NT2/D1 (cell line): ENCODE measurements around the gene POGZ.

Experiments
- DNase-seq: peaks from one replicate; pipeline ENCODE4 v3.0.0-alpha.2; 2011; ENCODE audit warnings: low read depth, low spot score
- H3K27me3 ChIP-seq: 2 replicates; pipeline ENCODE4 v1.6.0; 2011; ENCODE audit warnings: mild to moderate bottlenecking; ENCODE audit not compliant: insufficient read length, insufficient read depth
- H3K36me3 ChIP-seq: 2 replicates; pipeline ENCODE4 v1.6.1; 2011; ENCODE audit warnings: mild to moderate bottlenecking, low read length, mixed read lengths; ENCODE audit not compliant: insufficient read depth, insufficient read length
- H3K4me1 ChIP-seq: 2 replicates; pipeline ENCODE4 v1.5.1; 2011; ENCODE audit not compliant: insufficient read depth, insufficient read length
- H3K4me3 ChIP-seq: 2 replicates; pipeline ENCODE4 v1.5.1; 2011; ENCODE audit warnings: low read depth; ENCODE audit not compliant: insufficient read length
- H3K9ac ChIP-seq: 2 replicates; pipeline ENCODE4 v1.6.0; 2011; ENCODE audit warnings: low read depth; ENCODE audit not compliant: insufficient read length
- H3K9me3 ChIP-seq: 2 replicates; pipeline ENCODE4 v1.5.1; 2011; ENCODE audit warnings: mild to moderate bottlenecking, low read length; ENCODE audit not compliant: insufficient read depth
- SUZ12 ChIP-seq: IDR thresholded peaks from 2 replicates; pipeline ENCODE4 v1.6.1; 2011; ENCODE audit not compliant: insufficient read length, insufficient read depth; ENCODE audit errors: extremely low read depth
- YY1 ChIP-seq: IDR thresholded peaks from 2 replicates; pipeline ENCODE4 v1.6.1; 2011; ENCODE audit not compliant: insufficient read length, insufficient read depth
- ZNF274 ChIP-seq: IDR thresholded peaks from 2 replicates; pipeline ENCODE4 v1.6.1; 2011; ENCODE audit warnings: mild to moderate bottlenecking, low read depth, low read length

Gene POGZ

DNA sequence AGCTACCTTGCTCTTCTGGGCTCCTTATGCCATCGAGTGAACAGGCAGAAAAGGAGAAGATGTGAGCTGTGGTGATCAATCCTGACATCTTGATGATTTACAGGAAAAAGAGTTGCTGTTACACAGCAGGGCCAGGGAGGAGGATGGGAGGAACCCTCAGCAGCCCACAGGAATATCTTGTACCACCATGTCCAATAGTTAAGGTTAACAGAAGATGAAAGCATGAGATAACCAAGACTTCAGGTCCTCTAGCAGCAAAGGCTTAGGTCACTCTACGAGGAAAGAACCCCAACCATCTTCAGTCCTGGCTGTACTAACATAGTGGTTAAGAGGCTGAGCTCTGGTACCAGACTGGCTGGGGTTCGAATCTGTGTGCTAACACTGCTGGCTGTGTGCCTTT, 74.7 kb downstream of the POGZ start:
- H3K9me3 ChIP-seq, result peaks cover 7% of the 10 kb centered on the region; the same call in 1 of the 2 replicates

DNA sequence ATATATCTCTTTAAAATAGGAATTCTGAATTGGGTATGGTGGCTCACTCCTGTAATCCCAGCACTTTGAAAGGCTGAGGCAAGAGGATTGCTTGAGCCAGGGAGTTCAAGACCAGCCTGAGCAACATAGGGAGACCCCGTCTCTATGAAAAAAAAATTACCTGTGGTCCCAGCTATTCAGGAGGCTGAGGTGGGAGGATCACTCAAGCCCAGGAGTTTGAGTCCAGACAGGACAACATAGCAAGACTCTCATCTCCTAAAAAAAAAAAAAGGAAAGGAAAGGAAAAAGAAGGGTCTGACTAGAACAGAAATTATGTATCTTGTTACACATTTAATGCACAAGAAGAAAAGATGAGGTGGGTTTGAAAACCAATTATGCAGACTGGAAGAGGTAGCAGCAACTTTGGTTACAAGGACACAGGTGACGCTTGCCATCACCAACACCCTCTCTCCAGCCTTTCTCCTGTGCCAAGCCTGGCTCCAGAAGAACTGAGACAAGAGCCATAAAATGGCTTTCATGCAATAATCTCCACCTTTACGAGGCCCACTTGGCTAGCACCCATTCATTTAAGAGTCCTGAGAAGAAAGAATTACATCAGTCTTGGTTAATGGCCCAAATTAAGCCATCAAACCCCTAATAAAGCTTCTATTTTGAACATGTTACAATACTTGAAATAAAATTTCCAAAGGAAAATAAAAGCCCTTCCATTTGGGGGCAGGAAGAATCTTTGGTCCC, 82.0 kb downstream of the POGZ start:
- TF ChIP-seq ZNF274, result no peak
- no peak for TF ChIP-seq YY1
- no peak for TF ChIP-seq SUZ12
- no peak overlapping the region for H3K9ac ChIP-seq

More for the DNA sequence above, 74.7 kb downstream of the POGZ start:
- no peaks in the 10 kb centered on the region for H3K36me3 ChIP-seq
- H3K4me3 ChIP-seq, result no peak overlapping the region
- no peak for TF ChIP-seq ZNF274
- no peak for TF ChIP-seq SUZ12
- no peak for TF ChIP-seq YY1
- no peak overlapping the region for H3K9ac ChIP-seq
- peaks cover 3% of the 10 kb centered on the region for H3K4me1 ChIP-seq
- DNase-seq, result no peak
- peaks cover 40% of the 10 kb centered on the region for H3K27me3 ChIP-seq

DNA sequence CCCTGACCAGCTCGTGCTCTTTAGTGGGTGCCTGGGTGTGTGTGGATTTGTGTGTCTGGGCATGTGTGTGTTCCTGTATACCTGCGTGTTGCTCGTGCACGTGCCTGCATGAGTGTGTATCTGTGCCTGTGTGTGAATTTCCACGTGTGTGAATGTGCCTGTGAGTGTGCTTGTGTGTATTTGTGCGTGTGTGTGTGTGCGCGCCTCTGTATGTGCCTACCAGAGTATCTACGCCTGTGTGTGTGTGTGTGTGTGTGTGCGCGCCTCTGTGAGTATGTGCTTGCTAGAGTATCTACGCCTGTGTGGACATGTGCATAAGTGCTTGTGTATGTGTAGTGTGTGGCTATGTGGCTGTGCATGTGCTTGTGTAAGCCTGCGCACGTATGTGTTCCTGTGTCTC, 86.1 kb downstream of the POGZ start:
- H3K9ac ChIP-seq, result no peak overlapping the region
- H3K9me3 ChIP-seq, result no peaks in the 10 kb centered on the region
- no peaks in the 10 kb centered on the region for H3K27me3 ChIP-seq
- no peak overlapping the region for H3K4me3 ChIP-seq
- peaks cover 25% of the 10 kb centered on the region for H3K4me1 ChIP-seq
- peaks cover 17% of the 10 kb centered on the region for H3K36me3 ChIP-seq
- TF ChIP-seq SUZ12 (no peak), YY1 (no peak), ZNF274 (no peak)
- no peak for DNase-seq

More for the DNA sequence above, 82.0 kb downstream of the POGZ start:
- Histone ChIP-seq H3K27me3 (peaks cover 8% of the 10 kb centered on the region), H3K4me3 (no peak overlapping the region), H3K36me3 (no peaks in the 10 kb centered on the region), H3K4me1 (peaks cover 13% of the 10 kb centered on the region), H3K9me3 (no peaks in the 10 kb centered on the region)
- DNase-seq, result no peak

DNA sequence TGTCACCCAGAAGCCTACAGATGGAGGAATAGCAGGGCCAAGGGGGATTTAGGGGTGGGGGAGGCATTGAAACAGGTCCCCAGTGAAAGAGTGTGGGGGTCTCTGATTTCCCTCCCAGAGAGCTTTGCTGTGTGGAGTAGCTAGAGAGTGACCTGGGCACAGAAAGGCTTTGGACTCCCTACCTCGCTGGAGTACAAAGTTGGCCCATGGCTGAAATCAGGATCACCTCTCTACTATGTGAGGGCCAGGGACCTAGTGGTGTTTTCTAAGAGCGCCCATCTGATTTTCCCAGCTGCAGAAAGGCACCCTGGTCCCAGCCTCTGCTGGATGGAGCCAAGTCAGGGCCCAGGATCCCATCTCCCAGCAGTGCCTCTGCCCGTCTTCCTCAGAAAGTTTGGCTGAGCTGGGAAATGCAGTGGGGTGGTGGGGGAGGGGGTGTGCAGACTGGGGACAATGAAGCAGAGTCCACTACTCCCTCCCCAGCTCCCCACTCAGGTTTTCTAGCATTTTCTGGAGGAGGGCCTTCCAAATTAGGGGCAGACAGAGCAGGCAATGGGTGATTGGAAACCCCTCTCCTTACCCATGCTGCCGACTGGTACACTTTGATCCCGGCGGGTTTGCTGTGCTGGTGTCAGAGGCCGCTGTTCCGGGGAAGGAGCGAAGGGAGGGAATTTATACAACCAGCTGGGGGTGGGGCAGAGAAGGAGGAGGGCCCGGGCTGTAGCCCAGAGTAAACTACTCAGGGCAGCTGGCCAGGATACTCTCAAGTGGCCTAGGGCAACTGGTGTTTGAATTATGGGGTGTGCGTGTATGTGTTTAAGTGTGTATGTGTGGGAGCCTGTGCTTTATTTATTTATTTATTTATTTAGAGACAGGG, 87.0 kb downstream of the POGZ start, which contains the start of gene SELENBP1:
Gene SELENBP1 (minus strand): TSS at position 648 of the 877 bp plus-strand sequence. CDS start 64 bp downstream, at position 584.
- H3K9ac ChIP-seq, result peak within 1 kb of the TSS; percentile 78
- peak within 1 kb of the TSS; percentile 39 for H3K4me3 ChIP-seq
- DNase-seq, result peak; percentile 62

DNA sequence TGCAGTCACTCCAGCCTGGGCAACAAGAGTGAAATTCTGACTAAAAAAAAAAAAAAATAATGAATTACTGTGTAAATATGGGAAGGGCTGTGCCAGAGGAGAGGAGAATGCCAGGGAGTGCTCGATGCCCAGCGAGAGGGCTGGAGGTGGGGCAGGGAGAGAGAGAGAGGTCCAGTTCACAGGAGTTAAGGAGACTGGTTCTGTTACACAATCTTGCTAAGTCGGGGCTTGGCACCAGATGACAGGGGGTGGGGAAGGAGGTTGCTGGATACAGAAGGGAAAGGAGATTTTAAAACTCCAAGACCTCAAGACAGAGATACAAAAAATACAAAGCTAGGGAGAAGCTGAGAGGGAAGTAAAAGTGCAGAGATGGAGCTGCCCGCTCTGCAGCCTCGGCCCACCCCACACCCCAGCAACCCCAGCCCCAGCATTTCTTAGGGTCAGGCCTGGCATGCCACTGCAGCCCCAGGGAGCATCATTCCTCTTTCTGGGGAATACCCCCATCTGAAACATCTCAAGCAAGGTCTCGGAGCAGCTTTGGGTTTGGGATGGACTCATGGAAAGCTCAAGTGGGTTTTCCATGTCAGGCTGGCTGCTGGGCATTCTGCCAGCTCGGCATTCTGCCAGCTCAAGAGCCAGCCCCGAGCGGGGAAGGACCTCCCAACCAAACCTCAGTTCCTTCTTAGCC, 87.8 kb downstream of the POGZ start:
- Histone ChIP-seq H3K4me3 (peak overlapping the region; percentile 39), H3K27me3 (no peaks in the 10 kb centered on the region), H3K9ac (peak overlapping the region; percentile 78), H3K36me3 (peaks cover 30% of the 10 kb centered on the region), H3K4me1 (peaks cover 25% of the 10 kb centered on the region), H3K9me3 (no peaks in the 10 kb centered on the region)
- DNase-seq, result no peak
- TF ChIP-seq ZNF274 (no peak), SUZ12 (no peak), YY1 (no peak)

More for the DNA sequence above, 87.0 kb downstream of the POGZ start, which contains the start of gene SELENBP1:
- TF ChIP-seq YY1 (no peak), SUZ12 (no peak), ZNF274 (no peak)
- Histone ChIP-seq H3K4me1 (peaks cover 25% of the 10 kb centered on the region), H3K27me3 (no peaks in the 10 kb centered on the region), H3K36me3 (peaks cover 26% of the 10 kb centered on the region), H3K9me3 (no peaks in the 10 kb centered on the region)

GRCh38 chr1:151370211-151370911, 88.9 kb downstream of the POGZ start:
- no peak for DNase-seq
- Histone ChIP-seq H3K4me3 (no peak overlapping the region), H3K36me3 (peaks cover 42% of the 10 kb centered on the region), H3K9ac (peak overlapping the region; percentile 15), H3K27me3 (no peaks in the 10 kb centered on the region), H3K9me3 (no peaks in the 10 kb centered on the region), H3K4me1 (peaks cover 25% of the 10 kb centered on the region)
- no peak for TF ChIP-seq YY1
- no peak for TF ChIP-seq ZNF274
